NB4 (cell line): ENCODE measurements around the gene SPEM1.

Experiments
- DNase-seq: peaks from one replicate; pipeline ENCODE4 v3.0.0; 2010; ENCODE audit warnings: low read depth
- H3K4me3 ChIP-seq: one replicate; pipeline ENCODE4 v1.5.1; 2011; ENCODE audit warnings: mild to moderate bottlenecking, low read depth, low read length, moderate library complexity
- CTCF ChIP-seq: IDR thresholded peaks from one replicate; pipeline ENCODE4 v1.5.1; 2012; ENCODE audit warnings: low read depth, low read length
- MAX ChIP-seq: IDR thresholded peaks from 2 replicates; pipeline ENCODE4 v1.6.1; 2011; ENCODE audit warnings: low read depth, low read length
- MYC ChIP-seq: IDR thresholded peaks from 2 replicates; pipeline ENCODE4 v1.6.1; 2011; ENCODE audit warnings: low read depth, low read length
- POLR2A ChIP-seq: IDR thresholded peaks from 2 replicates; pipeline ENCODE4 v1.6.1; 2011; ENCODE audit warnings: mild to moderate bottlenecking; ENCODE audit not compliant: insufficient read length; ENCODE audit errors: extremely low read depth

SPEM1 gene

GRCh38 chr17:7448461-7448860 lies 28.3 kb downstream of the SPEM1 start:
- TF ChIP-seq MAX: no peak
- TF ChIP-seq CTCF: no peak
- TF ChIP-seq MYC: no peak
- no peak for TF ChIP-seq POLR2A
- H3K4me3 ChIP-seq: no peak overlapping the region
- DNase-seq: no peak

- no peak for DNase-seq
- no peak overlapping the region for H3K4me3 ChIP-seq
- no peak for TF ChIP-seq POLR2A
- TF ChIP-seq MYC: no peak
- no peak for TF ChIP-seq MAX
- no peak for TF ChIP-seq CTCF
Observed at GRCh38 chr17:7459961-7460545, 39.9 kb downstream of the SPEM1 start.

GRCh38 chr17:7460850-7461660 lies 40.9 kb downstream of the SPEM1 start:
- no peak overlapping the region for H3K4me3 ChIP-seq
- DNase-seq: no peak
- TF ChIP-seq MAX (no peak), MYC (no peak), POLR2A (no peak), CTCF (no peak)

GRCh38 chr17:7462474-7463371 lies 42.6 kb downstream of the SPEM1 start:
- TF ChIP-seq MYC (no peak), MAX (no peak)
- no peak overlapping the region for H3K4me3 ChIP-seq
- no peak for DNase-seq

- DNase-seq: no peak
- H3K4me3 ChIP-seq: no peak overlapping the region
- TF ChIP-seq MAX (no peak), POLR2A (no peak), CTCF (no peak), MYC (no peak)
Observed at GRCh38 chr17:7463372-7463846, 43.3 kb downstream of the SPEM1 start.
